ENCODE measurements around the gene ZNF839. TPM values are rescaled to one million over a fixed set of nuclear protein-coding genes. Genes with fewer than 3 reads are reported as not detected.
A peak's percentile ranks its signal among the peaks of the same experiment; 100 is the strongest.

Gene ZNF839
- total RNA-seq, 3 donors from 2014 or later = 8.5 to 16.8 (median 15.4) TPM

DNA sequence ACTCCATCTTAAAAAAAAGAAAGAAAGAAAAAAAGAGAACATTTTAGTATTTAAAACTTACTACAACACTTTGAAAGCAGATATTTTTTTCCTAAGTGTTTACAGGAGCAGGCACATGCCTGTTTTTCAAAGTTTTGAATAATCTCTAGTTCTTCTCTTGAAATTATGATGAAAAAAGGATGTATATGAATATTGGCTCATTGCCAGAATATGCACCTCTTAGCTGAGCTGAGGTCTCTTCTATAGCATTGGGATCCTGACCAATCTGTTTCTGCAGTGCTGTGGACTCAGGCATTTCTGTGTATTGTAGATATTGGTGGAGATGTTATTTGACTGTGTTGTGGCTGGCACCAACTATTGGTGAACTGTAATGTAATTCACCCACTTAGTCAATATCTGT is 58.1 kb downstream of the ZNF839 start:
- DNase-seq (ENCODE audit: low spot score in 2 of 2) = no peak
- no peak overlapping the region for H3K27ac ChIP-seq
- H3K4me1 ChIP-seq = no peaks in the 10 kb centered on the region
- no peak overlapping the region for H3K4me3 ChIP-seq
- H3K27me3 ChIP-seq = no peaks in the 10 kb centered on the region
- intact Hi-C loops (cut with DNase I; ENCODE audit: low total_unique reads) = no loop called here
- H3K9me3 ChIP-seq = no peaks in the 10 kb centered on the region
- H3K36me3 ChIP-seq = no peaks in the 10 kb centered on the region
- TF ChIP-seq POLR2AphosphoS5 (IDR thresholded peaks at IDR 0.05) = no peak
- TF ChIP-seq POLR2A (IDR thresholded peaks at IDR 0.05) = no peak
- no peak for TF ChIP-seq CTCF (IDR thresholded peaks at IDR 0.05)

- Histone ChIP-seq H3K9me3 (no peaks in the 10 kb centered on the region), H3K36me3 (no peaks in the 10 kb centered on the region)
- DNase-seq (ENCODE audit: low spot score in 2 of 2) = no peak
Observed at GRCh38 chr14:102378830-102379229, 59.3 kb downstream of the ZNF839 start.

GRCh38 chr14:102387086-102387485 is 67.5 kb downstream of the ZNF839 start:
- intact Hi-C loops (cut with DNase I; ENCODE audit: low total_unique reads) = no loop called here
- no peak for DNase-seq (ENCODE audit: low spot score in 2 of 2)
- Histone ChIP-seq H3K36me3 (no peaks in the 10 kb centered on the region), H3K9me3 (no peaks in the 10 kb centered on the region), H3K27ac (peak overlapping the region in 1 of 2 donors; percentile 25), H3K27me3 (no peaks in the 10 kb centered on the region), H3K4me1 (peaks cover 0 to 7% of the 10 kb centered on the region in 2 donors), H3K4me3 (no peak overlapping the region)
- TF ChIP-seq POLR2AphosphoS5 (IDR thresholded peaks at IDR 0.05) (no peak), POLR2A (IDR thresholded peaks at IDR 0.05) (no peak), CTCF (IDR thresholded peaks at IDR 0.05) (no peak)

More at GRCh38 chr14:102378830-102379229, 59.3 kb downstream of the ZNF839 start:
- intact Hi-C loops (cut with DNase I; ENCODE audit: low total_unique reads) = no loop called here
- H3K4me3 ChIP-seq = no peak overlapping the region
- H3K4me1 ChIP-seq = no peaks in the 10 kb centered on the region
- no peaks in the 10 kb centered on the region for H3K27me3 ChIP-seq
- no peak overlapping the region for H3K27ac ChIP-seq
- no peak for TF ChIP-seq CTCF (IDR thresholded peaks at IDR 0.05)
- TF ChIP-seq POLR2A (IDR thresholded peaks at IDR 0.05) = no peak
- TF ChIP-seq POLR2AphosphoS5 (IDR thresholded peaks at IDR 0.05) = no peak

DNA sequence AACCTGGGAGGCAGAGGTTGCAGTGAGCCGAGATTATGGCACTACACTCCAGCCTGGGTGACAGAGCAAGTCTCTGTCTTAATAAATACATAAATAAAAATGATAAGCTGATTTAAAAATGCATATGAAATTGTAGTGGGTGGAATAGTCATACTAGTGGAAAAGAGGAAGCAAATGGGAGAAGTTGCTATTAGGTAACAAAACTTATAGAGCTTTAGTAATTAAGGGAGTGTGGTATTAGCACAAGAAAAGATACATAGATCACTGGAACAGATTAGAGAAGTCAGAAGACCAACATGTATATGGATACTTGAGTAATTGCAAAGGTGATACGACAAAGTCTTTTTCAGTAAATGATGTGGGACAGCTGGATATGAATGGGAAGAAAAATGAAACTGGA is 69.7 kb downstream of the ZNF839 start:
- Histone ChIP-seq H3K9me3 (no peaks in the 10 kb centered on the region), H3K36me3 (no peaks in the 10 kb centered on the region), H3K27ac (peak overlapping the region; percentile 81 to 82), H3K4me3 (no peak overlapping the region), H3K4me1 (peaks cover 0 to 7% of the 10 kb centered on the region in 2 donors), H3K27me3 (no peaks in the 10 kb centered on the region)
- DNase-seq (ENCODE audit: low spot score in 2 of 2) = no peak
- TF ChIP-seq CTCF (IDR thresholded peaks at IDR 0.05) = no peak
- no peak for TF ChIP-seq POLR2A (IDR thresholded peaks at IDR 0.05)
- no peak for TF ChIP-seq POLR2AphosphoS5 (IDR thresholded peaks at IDR 0.05)
- intact Hi-C loops (cut with DNase I; ENCODE audit: low total_unique reads) = no loop called here

GRCh38 chr14:102390064-102390855 is 70.7 kb downstream of the ZNF839 start:
- Histone ChIP-seq H3K9me3 (no peaks in the 10 kb centered on the region), H3K36me3 (no peaks in the 10 kb centered on the region), H3K4me3 (no peak overlapping the region), H3K4me1 (peaks cover 0 to 7% of the 10 kb centered on the region in 2 donors), H3K27ac (peak overlapping the region; percentile 81 to 82), H3K27me3 (no peaks in the 10 kb centered on the region)
- DNase-seq (ENCODE audit: low spot score in 2 of 2) = no peak
- no peak for TF ChIP-seq POLR2A (IDR thresholded peaks at IDR 0.05)
- TF ChIP-seq POLR2AphosphoS5 (IDR thresholded peaks at IDR 0.05) = no peak
- no peak for TF ChIP-seq CTCF (IDR thresholded peaks at IDR 0.05)
- intact Hi-C loops (cut with DNase I; ENCODE audit: low total_unique reads) = no loop called here

Data from breast epithelium (tissue), 4 donors.